Upper lobe of left lung (tissue), 6 donors: Measurements from ENCODE around the gene CAPN11. TPM values are rescaled to one million over a fixed set of nuclear protein-coding genes. Genes with fewer than 3 reads are reported as not detected.
"Not testable (repeated sequence)": the region's sequence is repeated elsewhere in the genome, so short reads cannot be mapped to it uniquely, and the experiment has no call there.

ENCODE experiments used
- ATAC-seq, 2 donors: fragments of 200-7000 bp; cut with Tn5 transposase; one replicate each; pipeline ENCODE4 v1.9.1; 2022; ENCODE audit warnings: mild to moderate bottlenecking in 2 of 2, moderate library complexity in 2 of 2; ENCODE audit not compliant: low FRiP score in 2 of 2
- DNase-seq, 2 donors: peaks; one replicate each; pipeline ENCODE4 v3.0.0-alpha.2; 2019 to 2020
- H3K27ac ChIP-seq, 4 donors: fragments of 200-600 bp; sonication (generic); one replicate each; pipeline ENCODE4 v1.5.1; 2016 to 2019
- H3K27me3 ChIP-seq, 4 donors: fragments of 200-600 bp; sonication (generic); one replicate each; pipeline ENCODE4 v1.5.1; 2017 to 2019
- H3K36me3 ChIP-seq, 4 donors: fragments of 200-600 bp; sonication (generic); one replicate each; pipeline ENCODE4 v1.5.1; 2016 to 2019
- H3K4me1 ChIP-seq, 4 donors: fragments of 200-600 bp; sonication (generic); one replicate each; pipeline ENCODE4 v1.5.1; 2018 to 2019
- H3K4me3 ChIP-seq, 4 donors: fragments of 200-600 bp; sonication (generic); one replicate each; pipeline ENCODE4 v1.5.1; 2017 to 2019; ENCODE audit warnings: mild to moderate bottlenecking in 2 of 4, moderate library complexity in 1 of 4
- H3K9me3 ChIP-seq, 4 donors: fragments of 200-600 bp; sonication (generic); one replicate each; pipeline ENCODE4 v1.5.1; 2018 to 2019
- CTCF ChIP-seq, 6 experiments: fragments of 450-650 bp in 4 of 6; fragments of 200-600 bp in 2 of 6; sonication (generic) in 2 of 6; IDR thresholded peaks; one replicate each; pipeline ENCODE4 v1.5.1; 2016 to 2019; ENCODE audit warnings: antibody characterized with exemption in 6 of 6
- EP300 ChIP-seq, 4 donors: sonication (generic); formaldehyde crosslinking; IDR thresholded peaks; one replicate each; pipeline ENCODE4 v1.5.1; 2017; ENCODE audit warnings: antibody characterized with exemption in 4 of 4, control low read depth in 2 of 4
- POLR2A ChIP-seq, 4 donors: fragments of 450-650 bp; IDR thresholded peaks; one replicate each; pipeline ENCODE4 v1.5.1; 2016 to 2017; ENCODE audit warnings: antibody characterized with exemption in 4 of 4, mild to moderate bottlenecking in 2 of 4
- POLR2AphosphoS5 ChIP-seq, 2 donors: sonication (generic); formaldehyde crosslinking; IDR thresholded peaks; one replicate each; pipeline ENCODE4 v1.5.1; 2017; ENCODE audit warnings: antibody characterized with exemption in 2 of 2
- WGBS, 2 donors: methylation state at CpG; one replicate each; pipeline ENCODE4 v1.1.5; 2017 to 2018; 5-methylcytosine and 5-hydroxymethylcytosine counted together
- total RNA-seq, 6 donors: library from RNA; depleted of rRNA in 4 of 6; stranded (reverse); fragments of >200 nt in 4 of 6; gene quantifications; one replicate each; pipeline versions ENCODE4 v1.1.0 to v1.2.1, GENCODE V29; 2016 to 2021
- donor health status: DM: no; HTN: no; CAD: no; lungs with moderate emphysema.
- donor health status: DM: no; HTN: yes; CAD: no; lungs with severe emphysema.

The CAPN11 gene
- total RNA-seq, 6 donors from 2014 or later = 0.30 to 0.81 (median 0.52) TPM; not detected in 2

- DNase-seq (no peak), ATAC-seq (no peak)
- H3K4me3 ChIP-seq = no peak overlapping the region
- H3K9me3 ChIP-seq = no peaks in the 10 kb centered on the region
- TF ChIP-seq CTCF (IDR thresholded peaks at IDR 0.05) (no peak), POLR2AphosphoS5 (IDR thresholded peaks at IDR 0.05) (no peak), POLR2A (IDR thresholded peaks at IDR 0.05) (no peak), EP300 (IDR thresholded peaks at IDR 0.05) (no peak)
- 0 to 94% methylated on average over 1 of the region's 1 CpG for WGBS, 2 donors
- no peaks in the 10 kb centered on the region for H3K4me1 ChIP-seq
- no peaks in the 10 kb centered on the region for H3K27me3 ChIP-seq
- no peak overlapping the region for H3K27ac ChIP-seq
- peaks cover 32 to 91% (median 67%) of the 10 kb centered on the region in 4 donors for H3K36me3 ChIP-seq
These were observed 15.8 kb upstream of the CAPN11 start for GRCh38 chr6:44142835-44143234.

- Histone ChIP-seq H3K4me1 (no peaks in the 10 kb centered on the region), H3K27me3 (no peaks in the 10 kb centered on the region), H3K36me3 (peaks cover 32 to 93% (median 69%) of the 10 kb centered on the region in 4 donors), H3K27ac (no peak overlapping the region), H3K4me3 (no peak overlapping the region), H3K9me3 (no peaks in the 10 kb centered on the region)
- WGBS, 2 donors = 95 to 100% methylated on average over 1 of the region's 1 CpG
- no peak for DNase-seq
- TF ChIP-seq POLR2AphosphoS5 (IDR thresholded peaks at IDR 0.05) = no peak
- no peak for TF ChIP-seq EP300 (IDR thresholded peaks at IDR 0.05)
- no peak for TF ChIP-seq POLR2A (IDR thresholded peaks at IDR 0.05)
- ATAC-seq = no peak
These were observed 14.9 kb upstream of the CAPN11 start for GRCh38 chr6:44143731-44144130.

GRCh38 chr6:44144536-44144935 is 14.1 kb upstream of the CAPN11 start:
- 32 to 93% methylated on average over 3 of the region's 3 CpGs for WGBS, 2 donors
- not testable (repeated sequence) for H3K9me3 ChIP-seq, ATAC-seq, H3K4me3 ChIP-seq, H3K27me3 ChIP-seq, H3K27ac ChIP-seq, H3K4me1 ChIP-seq, DNase-seq
- peaks cover 27 to 93% (median 66%) of the 10 kb centered on the region in 4 donors for H3K36me3 ChIP-seq

GRCh38 chr6:44145839-44146238 is 12.8 kb upstream of the CAPN11 start:
- H3K4me1 ChIP-seq = no peaks in the 10 kb centered on the region
- H3K27ac ChIP-seq = no peak overlapping the region
- peaks cover 16 to 92% (median 59%) of the 10 kb centered on the region in 4 donors for H3K36me3 ChIP-seq
- DNase-seq = no peak
- no peak for ATAC-seq
- H3K9me3 ChIP-seq = no peaks in the 10 kb centered on the region
- TF ChIP-seq EP300 (IDR thresholded peaks at IDR 0.05) (no peak), POLR2AphosphoS5 (IDR thresholded peaks at IDR 0.05) (no peak), POLR2A (IDR thresholded peaks at IDR 0.05) (no peak), CTCF (IDR thresholded peaks at IDR 0.05) (no peak)
- no peak overlapping the region for H3K4me3 ChIP-seq
- H3K27me3 ChIP-seq = no peaks in the 10 kb centered on the region

- DNase-seq (no peak), ATAC-seq (no peak)
- H3K9me3 ChIP-seq = no peaks in the 10 kb centered on the region
- TF ChIP-seq POLR2A (IDR thresholded peaks at IDR 0.05) (no peak), EP300 (IDR thresholded peaks at IDR 0.05) (no peak), CTCF (IDR thresholded peaks at IDR 0.05) (no peak), POLR2AphosphoS5 (IDR thresholded peaks at IDR 0.05) (no peak)
- no peak overlapping the region for H3K27ac ChIP-seq
- no peaks in the 10 kb centered on the region for H3K27me3 ChIP-seq
- WGBS, 2 donors = 90 to 91% methylated on average over 9 to 10 of the region's 10 CpGs
- H3K4me1 ChIP-seq = peaks cover 0 to 5% (median 0%) of the 10 kb centered on the region in 4 donors
- H3K4me3 ChIP-seq = no peak overlapping the region
- peaks cover 14 to 83% (median 52%) of the 10 kb centered on the region in 4 donors for H3K36me3 ChIP-seq
These were observed 11.9 kb upstream of the CAPN11 start for GRCh38 chr6:44146685-44147084.

GRCh38 chr6:44147256-44147655 is 11.4 kb upstream of the CAPN11 start:
- peaks cover 0 to 8% (median 0%) of the 10 kb centered on the region in 4 donors for H3K4me1 ChIP-seq
- peaks cover 12 to 80% (median 48%) of the 10 kb centered on the region in 4 donors for H3K36me3 ChIP-seq
- 79 to 92% methylated on average over 7 of the region's 7 CpGs for WGBS, 2 donors
- DNase-seq = no peak
- no peak overlapping the region for H3K27ac ChIP-seq
- ATAC-seq = no peak
- H3K27me3 ChIP-seq = no peaks in the 10 kb centered on the region
- no peak for TF ChIP-seq POLR2AphosphoS5 (IDR thresholded peaks at IDR 0.05)
- TF ChIP-seq CTCF (IDR thresholded peaks at IDR 0.05) = no peak
- no peak for TF ChIP-seq EP300 (IDR thresholded peaks at IDR 0.05)
- TF ChIP-seq POLR2A (IDR thresholded peaks at IDR 0.05) = no peak
- H3K4me3 ChIP-seq = no peak overlapping the region
- H3K9me3 ChIP-seq = no peaks in the 10 kb centered on the region
